ENCODE data around the gene RARB. TPM values are rescaled to one million over a fixed set of nuclear protein-coding genes. Genes with fewer than 3 reads are reported as not detected.

RARB gene
- total and polyA plus RNA-seq, 8 donors = 1.7 to 28.0 (median 9.0) TPM

- Histone ChIP-seq H3K36me3 (peaks cover 0 to 27% (median 4%) of the 10 kb centered on the region in 4 donors), H3K9me3 (no peaks in the 10 kb centered on the region), H3K4me3 (no peak overlapping the region), H3K27me3 (no peaks in the 10 kb centered on the region), H3K27ac (no peak overlapping the region), H3K4me1 (no peaks in the 10 kb centered on the region)
- intact Hi-C loops (cut with DNase I; ENCODE audit: low total_unique reads) = no loop called here
- no peak for DNase-seq
- no peak for TF ChIP-seq EP300 (IDR thresholded peaks at IDR 0.05)
- TF ChIP-seq CTCF (IDR thresholded peaks at IDR 0.05) = no peak
- TF ChIP-seq POLR2A (IDR thresholded peaks at IDR 0.05) = no peak
- TF ChIP-seq POLR2AphosphoS5 (IDR thresholded peaks at IDR 0.05) = no peak
- 91 to 95% (median 95%) methylated on average over 8 to 10 of the region's 10 CpGs for WGBS, 5 donors
These were observed 140.5 kb downstream of the RARB start for GRCh38 chr3:25568525-25569078.

- DNase-seq = no peak
- 80 to 96% (median 95%) methylated on average over 4 to 6 of the region's 6 CpGs for WGBS, 5 donors
- H3K9me3 ChIP-seq = no peaks in the 10 kb centered on the region
- H3K27me3 ChIP-seq = no peaks in the 10 kb centered on the region
- intact Hi-C loops (cut with DNase I; ENCODE audit: low total_unique reads) = no loop called here
- H3K4me1 ChIP-seq = no peaks in the 10 kb centered on the region
- H3K4me3 ChIP-seq = no peak overlapping the region
- TF ChIP-seq EP300 (IDR thresholded peaks at IDR 0.05) = no peak
- no peak for TF ChIP-seq CTCF (IDR thresholded peaks at IDR 0.05)
- TF ChIP-seq POLR2AphosphoS5 (IDR thresholded peaks at IDR 0.05) = no peak
- no peak for TF ChIP-seq POLR2A (IDR thresholded peaks at IDR 0.05)
- H3K27ac ChIP-seq = no peak overlapping the region
- H3K36me3 ChIP-seq = peaks cover 0 to 36% (median 5%) of the 10 kb centered on the region in 4 donors
These were observed 143.2 kb downstream of the RARB start for GRCh38 chr3:25571285-25571684.

- H3K9me3 ChIP-seq = no peaks in the 10 kb centered on the region
- intact Hi-C loops (cut with DNase I; ENCODE audit: low total_unique reads) = no loop called here
- H3K36me3 ChIP-seq = peaks cover 0 to 36% (median 6%) of the 10 kb centered on the region in 4 donors
- no peak for DNase-seq
- WGBS, 5 donors = 82 to 98% (median 95%) methylated on average over 3 of the region's 3 CpGs
- no peaks in the 10 kb centered on the region for H3K4me1 ChIP-seq
- no peak for TF ChIP-seq EP300 (IDR thresholded peaks at IDR 0.05)
- TF ChIP-seq POLR2AphosphoS5 (IDR thresholded peaks at IDR 0.05) = no peak
- TF ChIP-seq POLR2A (IDR thresholded peaks at IDR 0.05) = no peak
- no peak for TF ChIP-seq CTCF (IDR thresholded peaks at IDR 0.05)
- no peak overlapping the region for H3K27ac ChIP-seq
- H3K27me3 ChIP-seq = no peaks in the 10 kb centered on the region
- no peak overlapping the region for H3K4me3 ChIP-seq
These were observed 144.3 kb downstream of the RARB start for GRCh38 chr3:25572336-25572735.

GRCh38 chr3:25572919-25573385, 144.9 kb downstream of the RARB start:
- intact Hi-C loops (cut with DNase I; ENCODE audit: low total_unique reads) = no loop called here
- Histone ChIP-seq H3K4me3 (no peak overlapping the region), H3K4me1 (no peaks in the 10 kb centered on the region), H3K27me3 (no peaks in the 10 kb centered on the region), H3K9me3 (no peaks in the 10 kb centered on the region), H3K27ac (peak overlapping the region in 2 of 5 donors; percentile 25 to 53), H3K36me3 (peaks cover 0 to 36% (median 6%) of the 10 kb centered on the region in 4 donors)
- 75 to 89% (median 79%) methylated on average over 14 of the region's 14 CpGs for WGBS, 5 donors
- no peak for DNase-seq
- TF ChIP-seq EP300 (IDR thresholded peaks at IDR 0.05) (no peak), CTCF (IDR thresholded peaks at IDR 0.05) (no peak), POLR2A (IDR thresholded peaks at IDR 0.05) (no peak), POLR2AphosphoS5 (IDR thresholded peaks at IDR 0.05) (no peak)

Measured in stomach (tissue), 9 donors.